ENCODE results near the gene PRKCA. TPM values are rescaled to one million over a fixed set of nuclear protein-coding genes. Genes with fewer than 3 reads are reported as not detected.

PRKCA gene
- total RNA-seq, 1 experiment from 2014 or later = 29.6 TPM

DNA sequence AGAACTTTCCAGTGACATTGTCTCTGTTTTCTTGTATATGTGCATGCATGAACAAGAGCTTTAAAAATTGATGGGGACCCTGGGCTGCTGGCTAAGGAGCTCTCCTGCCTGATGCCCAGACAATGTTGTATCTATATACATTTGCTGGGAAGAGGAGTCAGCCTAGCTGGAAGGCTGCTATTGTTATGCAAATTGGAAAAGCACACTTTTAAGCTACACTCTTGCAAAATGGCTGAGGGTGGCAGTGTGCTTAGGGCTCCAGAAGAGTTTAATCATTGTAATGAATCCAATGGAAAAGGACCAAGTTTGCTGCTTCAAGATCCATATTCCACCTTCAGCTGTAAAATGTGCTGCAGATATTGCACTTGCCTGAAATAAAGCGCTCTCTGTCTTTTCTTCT is 171.8 kb downstream of the PRKCA start:
- H3K4me3 Mint-ChIP-seq (ENCODE audit: unreplicated experiment) = no peak overlapping the region
- CTCF ChIA-PET = no interaction called here
- H3K27me3 ChIP-seq (replicated peaks; ENCODE audit: control insufficient read depth, insufficient read depth, low read length) = no peaks in the 10 kb centered on the region
- no peaks in the 10 kb centered on the region for H3K9me3 Mint-ChIP-seq (ENCODE audit: unreplicated experiment)
- H3K36me3 Mint-ChIP-seq (ENCODE audit: insufficient read depth, unreplicated experiment) = no peaks in the 10 kb centered on the region
- no TSS peak for BruUV-seq (replicated peaks)
- POLR2A ChIA-PET = no interaction called here
- H3K27me3 Mint-ChIP-seq (ENCODE audit: insufficient read depth, unreplicated experiment) = no peaks in the 10 kb centered on the region
- TF ChIP-seq, protein P1, sequence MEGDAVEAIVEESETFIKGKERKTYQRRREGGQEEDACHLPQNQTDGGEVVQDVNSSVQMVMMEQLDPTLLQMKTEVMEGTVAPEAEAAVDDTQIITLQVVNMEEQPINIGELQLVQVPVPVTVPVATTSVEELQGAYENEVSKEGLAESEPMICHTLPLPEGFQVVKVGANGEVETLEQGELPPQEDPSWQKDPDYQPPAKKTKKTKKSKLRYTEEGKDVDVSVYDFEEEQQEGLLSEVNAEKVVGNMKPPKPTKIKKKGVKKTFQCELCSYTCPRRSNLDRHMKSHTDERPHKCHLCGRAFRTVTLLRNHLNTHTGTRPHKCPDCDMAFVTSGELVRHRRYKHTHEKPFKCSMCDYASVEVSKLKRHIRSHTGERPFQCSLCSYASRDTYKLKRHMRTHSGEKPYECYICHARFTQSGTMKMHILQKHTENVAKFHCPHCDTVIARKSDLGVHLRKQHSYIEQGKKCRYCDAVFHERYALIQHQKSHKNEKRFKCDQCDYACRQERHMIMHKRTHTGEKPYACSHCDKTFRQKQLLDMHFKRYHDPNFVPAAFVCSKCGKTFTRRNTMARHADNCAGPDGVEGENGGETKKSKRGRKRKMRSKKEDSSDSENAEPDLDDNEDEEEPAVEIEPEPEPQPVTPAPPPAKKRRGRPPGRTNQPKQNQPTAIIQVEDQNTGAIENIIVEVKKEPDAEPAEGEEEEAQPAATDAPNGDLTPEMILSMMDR (IDR thresholded peaks at IDR 0.05; ENCODE audit: insufficient read depth in 1 of 2, low read depth in 1 of 2, low read length in 1 of 2, severe bottlenecking in 1 of 2, unreplicated experiment in 1 of 2) = no peak
- H3K27ac Mint-ChIP-seq (ENCODE audit: unreplicated experiment) = no peak overlapping the region
- peaks cover 10% of the 10 kb centered on the region for H3K4me1 Mint-ChIP-seq (ENCODE audit: low read depth, unreplicated experiment)
- H3K9me3 ChIP-seq = no peaks in the 10 kb centered on the region
- no peaks in the 10 kb centered on the region for H3K36me3 ChIP-seq (ENCODE audit: control insufficient read depth, insufficient read depth, low read length)
- intact Hi-C loops (cut with micrococcal nuclease; ENCODE audit: unreplicated experiment) = no loop called here
- DNase-seq = no peak
- no peak overlapping the region for H3K4me3 ChIP-seq (ENCODE audit: low read depth, low read length)
- H3K4me1 ChIP-seq = peaks cover 19% of the 10 kb centered on the region

DNA sequence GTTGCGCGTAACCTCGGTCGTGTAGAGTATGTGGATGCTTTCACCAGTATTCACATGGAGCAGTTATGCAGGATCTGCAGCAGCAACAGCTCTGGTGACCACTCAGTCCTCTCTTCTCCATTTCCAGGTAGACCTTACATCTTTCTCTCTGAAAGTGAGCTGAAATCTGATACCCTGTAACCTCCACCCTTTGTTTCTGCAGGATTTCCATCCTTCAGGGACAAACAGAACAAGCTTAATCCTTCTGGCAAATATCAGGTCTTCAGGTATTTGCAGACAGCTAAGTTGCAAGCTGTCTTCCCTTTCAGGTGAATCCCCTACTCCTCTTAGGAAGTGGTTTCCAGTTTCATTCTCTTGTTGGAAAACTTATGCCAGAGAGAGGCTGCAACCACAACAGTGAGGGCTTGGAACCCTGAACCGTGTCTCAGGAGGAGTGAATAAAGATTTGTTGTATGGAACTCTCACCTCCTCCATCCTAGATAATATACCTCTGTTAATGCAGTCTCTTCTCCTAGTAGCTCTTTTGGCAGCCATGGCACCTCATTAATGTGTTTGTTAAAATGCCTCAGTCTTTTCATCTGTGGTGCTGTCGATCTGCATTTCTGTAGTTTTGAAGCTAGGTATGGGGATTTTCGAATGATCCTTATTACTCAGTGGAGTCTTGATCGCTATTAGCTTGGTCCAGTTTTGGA is 172.5 kb downstream of the PRKCA start:
- Mint-ChIP-seq H3K9me3 (ENCODE audit: unreplicated experiment) (no peaks in the 10 kb centered on the region), H3K27ac (ENCODE audit: unreplicated experiment) (no peak overlapping the region), H3K4me1 (ENCODE audit: low read depth, unreplicated experiment) (peaks cover 10% of the 10 kb centered on the region), H3K36me3 (ENCODE audit: insufficient read depth, unreplicated experiment) (no peaks in the 10 kb centered on the region), H3K4me3 (ENCODE audit: unreplicated experiment) (no peak overlapping the region), H3K27me3 (ENCODE audit: insufficient read depth, unreplicated experiment) (no peaks in the 10 kb centered on the region)
- ChIA-PET POLR2A (no interaction called here), CTCF (no interaction called here)
- Histone ChIP-seq H3K36me3 (ENCODE audit: control insufficient read depth, insufficient read depth, low read length) (no peaks in the 10 kb centered on the region), H3K4me3 (ENCODE audit: low read depth, low read length) (no peak overlapping the region), H3K9me3 (no peaks in the 10 kb centered on the region), H3K27me3 (replicated peaks; ENCODE audit: control insufficient read depth, insufficient read depth, low read length) (no peaks in the 10 kb centered on the region), H3K4me1 (peaks cover 15% of the 10 kb centered on the region; the same call in 1 of the 2 replicates)
- intact Hi-C loops (cut with micrococcal nuclease; ENCODE audit: unreplicated experiment) = no loop called here
- no TSS peak for BruUV-seq (replicated peaks)
- peak in 1 of 2 experiments; percentile 49 for DNase-seq
- TF ChIP-seq, protein P1 (IDR thresholded peaks at IDR 0.05; ENCODE audit: insufficient read depth in 1 of 2, low read depth in 1 of 2, low read length in 1 of 2, severe bottlenecking in 1 of 2, unreplicated experiment in 1 of 2) = no peak

DNA sequence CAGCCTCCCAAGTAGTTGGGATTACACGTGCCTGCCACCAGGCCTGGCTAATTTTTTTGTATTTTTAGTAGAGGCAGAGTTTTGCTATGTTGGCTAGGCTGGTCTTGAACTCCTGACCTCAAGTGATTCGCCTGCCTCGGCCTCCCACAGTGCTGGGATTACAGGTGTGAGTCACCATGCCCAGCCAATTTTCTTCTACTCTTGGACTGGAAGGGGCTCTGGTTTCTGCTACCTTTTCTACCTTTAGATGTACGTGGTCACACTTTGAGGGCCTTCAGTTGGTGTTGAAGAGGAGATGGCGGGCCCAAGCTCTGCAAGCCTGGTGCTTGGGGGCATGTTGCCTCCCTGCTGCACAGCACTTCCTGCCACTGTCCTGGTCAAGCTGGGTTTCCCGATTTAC is 173.6 kb downstream of the PRKCA start:
- TF ChIP-seq, protein P1 (IDR thresholded peaks at IDR 0.05; ENCODE audit: insufficient read depth in 1 of 2, low read depth in 1 of 2, low read length in 1 of 2, severe bottlenecking in 1 of 2, unreplicated experiment in 1 of 2) = no peak
- no peak overlapping the region for H3K4me3 ChIP-seq (ENCODE audit: low read depth, low read length)
- Mint-ChIP-seq H3K4me3 (ENCODE audit: unreplicated experiment) (no peak overlapping the region), H3K27ac (ENCODE audit: unreplicated experiment) (peak overlapping the region; percentile 25), H3K36me3 (ENCODE audit: insufficient read depth, unreplicated experiment) (no peaks in the 10 kb centered on the region), H3K4me1 (ENCODE audit: low read depth, unreplicated experiment) (peaks cover 14% of the 10 kb centered on the region), H3K27me3 (ENCODE audit: insufficient read depth, unreplicated experiment) (no peaks in the 10 kb centered on the region), H3K9me3 (ENCODE audit: unreplicated experiment) (no peaks in the 10 kb centered on the region)
- intact Hi-C loops (cut with micrococcal nuclease; ENCODE audit: unreplicated experiment) = no loop called here
- H3K36me3 ChIP-seq (ENCODE audit: control insufficient read depth, insufficient read depth, low read length) = no peaks in the 10 kb centered on the region
- H3K9me3 ChIP-seq = no peaks in the 10 kb centered on the region
- H3K4me1 ChIP-seq = peaks cover 15% of the 10 kb centered on the region; the same call in 1 of the 2 replicates
- CTCF ChIA-PET = no interaction called here
- POLR2A ChIA-PET = no interaction called here
- BruUV-seq (replicated peaks) = no TSS peak
- H3K27me3 ChIP-seq (replicated peaks; ENCODE audit: control insufficient read depth, insufficient read depth, low read length) = no peaks in the 10 kb centered on the region
- no peak for DNase-seq

Measured in Caco-2 (cell line).